AG10803 (cell line): ENCODE data around the gene PRKCE.

Experiments
- DNase-seq: peaks from one replicate; pipeline ENCODE4 v3.0.0; 2010; ENCODE audit warnings: low read depth
- H3K4me3 ChIP-seq: 2 replicates; pipeline ENCODE4 v1.5.1; 2011; ENCODE audit warnings: mild to moderate bottlenecking, low read length, control low read depth
- TF ChIP-seq, protein P1 (sequence below): conservative IDR thresholded peaks from 2 replicates; pipeline ENCODE4 v1.5.1; 2011; ENCODE audit warnings: mild to moderate bottlenecking, low read length, control low read depth, inconsistent platforms

PRKCE gene

DNA sequence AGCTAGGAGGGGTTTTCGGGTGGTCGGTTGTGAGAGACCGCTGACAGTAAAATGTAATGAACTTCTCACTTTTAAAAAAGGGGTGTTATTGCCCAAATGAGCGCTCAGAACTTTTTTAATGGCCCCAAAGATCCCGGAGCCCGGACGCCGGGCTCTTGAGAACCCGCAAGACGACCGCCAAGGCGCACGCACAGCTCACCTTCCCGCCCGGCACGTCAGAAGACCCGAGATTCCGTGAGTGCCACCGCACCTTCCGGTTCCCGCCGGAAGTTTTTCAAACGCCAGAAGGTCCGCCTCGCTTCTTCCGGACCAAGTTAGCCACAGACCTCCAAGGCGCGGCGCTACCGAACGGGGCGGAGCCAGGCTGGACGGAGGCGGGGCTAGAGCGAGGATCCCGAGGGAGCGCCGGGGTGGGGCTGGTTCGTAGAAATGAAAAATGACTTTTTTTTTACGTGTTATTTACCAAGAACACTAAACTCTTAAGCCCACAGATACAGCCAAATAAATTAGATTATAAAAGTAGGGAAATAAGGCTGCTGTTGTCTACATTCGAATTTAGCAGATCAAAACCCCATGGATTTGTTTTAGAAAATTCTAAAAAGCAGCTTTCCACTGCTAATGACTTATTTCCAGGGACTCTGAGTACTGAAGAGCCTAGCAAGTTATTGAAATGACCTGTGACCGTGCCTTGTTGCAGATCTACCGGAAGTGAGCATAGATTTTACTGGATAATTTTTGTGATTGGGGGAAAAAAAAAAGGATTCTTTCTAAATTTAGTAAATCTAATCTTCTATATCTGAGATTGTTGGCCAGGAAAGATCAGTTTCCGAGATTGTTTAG lies 40.2 kb upstream of the PRKCE start, which contains the start of gene SRBD1:
Gene SRBD1, minus strand, starts transcription at position 248 of the 840 bp plus-strand sequence. CDS start 5,826 bp downstream, outside the sequence.
- TF ChIP-seq, protein P1, sequence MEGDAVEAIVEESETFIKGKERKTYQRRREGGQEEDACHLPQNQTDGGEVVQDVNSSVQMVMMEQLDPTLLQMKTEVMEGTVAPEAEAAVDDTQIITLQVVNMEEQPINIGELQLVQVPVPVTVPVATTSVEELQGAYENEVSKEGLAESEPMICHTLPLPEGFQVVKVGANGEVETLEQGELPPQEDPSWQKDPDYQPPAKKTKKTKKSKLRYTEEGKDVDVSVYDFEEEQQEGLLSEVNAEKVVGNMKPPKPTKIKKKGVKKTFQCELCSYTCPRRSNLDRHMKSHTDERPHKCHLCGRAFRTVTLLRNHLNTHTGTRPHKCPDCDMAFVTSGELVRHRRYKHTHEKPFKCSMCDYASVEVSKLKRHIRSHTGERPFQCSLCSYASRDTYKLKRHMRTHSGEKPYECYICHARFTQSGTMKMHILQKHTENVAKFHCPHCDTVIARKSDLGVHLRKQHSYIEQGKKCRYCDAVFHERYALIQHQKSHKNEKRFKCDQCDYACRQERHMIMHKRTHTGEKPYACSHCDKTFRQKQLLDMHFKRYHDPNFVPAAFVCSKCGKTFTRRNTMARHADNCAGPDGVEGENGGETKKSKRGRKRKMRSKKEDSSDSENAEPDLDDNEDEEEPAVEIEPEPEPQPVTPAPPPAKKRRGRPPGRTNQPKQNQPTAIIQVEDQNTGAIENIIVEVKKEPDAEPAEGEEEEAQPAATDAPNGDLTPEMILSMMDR, result no peak
- DNase-seq, result peak; percentile 87
- H3K4me3 ChIP-seq, result peak within 1 kb of the TSS; percentile 89

DNA sequence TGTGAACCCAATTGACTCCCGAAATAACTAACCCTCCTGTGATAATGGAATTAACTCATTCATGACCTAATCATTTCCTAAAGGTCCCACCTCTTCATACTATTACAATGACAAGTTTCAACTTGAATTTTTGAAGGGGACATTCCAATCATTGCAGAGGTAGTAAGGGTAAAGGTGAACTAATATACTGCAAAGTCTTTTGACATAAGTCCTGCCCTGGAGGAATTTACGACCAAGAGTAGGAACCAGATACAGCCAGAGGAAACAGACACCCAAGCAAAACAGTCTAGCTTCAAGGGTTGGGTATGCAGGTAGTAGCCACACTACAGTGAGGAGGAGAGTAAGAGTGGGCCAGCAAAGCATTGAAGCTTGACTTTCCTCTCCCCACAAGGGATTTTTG lies 39.2 kb upstream of the PRKCE start:
- TF ChIP-seq, protein P1, result no peak
- H3K4me3 ChIP-seq, result no peak overlapping the region
- no peak for DNase-seq

- DNase-seq, result peak; percentile 31
- TF ChIP-seq, protein P1, result no peak
- no peak overlapping the region for H3K4me3 ChIP-seq
Measured at GRCh38 chr2:45612731-45613130, 38.7 kb upstream of the PRKCE start.

DNA sequence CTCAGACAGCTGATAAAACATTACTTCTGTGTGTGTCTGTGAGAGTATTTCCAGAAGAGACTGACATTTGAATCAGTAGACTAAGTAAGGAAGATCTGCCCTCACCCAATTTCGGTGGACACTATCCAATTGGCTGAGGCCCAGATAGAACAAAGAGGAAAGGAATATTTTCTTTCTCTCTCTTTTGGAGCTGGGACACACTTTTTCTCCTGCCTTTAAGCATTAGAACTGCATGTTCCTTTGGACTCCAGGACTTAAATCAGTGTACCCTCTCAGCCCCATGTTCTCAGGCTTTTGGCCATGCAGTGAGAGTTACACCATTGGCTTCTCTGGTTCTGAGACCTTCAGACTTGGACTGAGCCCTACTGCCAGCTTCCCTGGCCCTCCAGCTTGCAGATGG lies 37.1 kb upstream of the PRKCE start:
- TF ChIP-seq, protein P1, result no peak
- no peak for DNase-seq
- no peak overlapping the region for H3K4me3 ChIP-seq

- no peak overlapping the region for H3K4me3 ChIP-seq
- no peak for DNase-seq
- TF ChIP-seq, protein P1, result no peak
Measured at GRCh38 chr2:45614871-45615415, 36.5 kb upstream of the PRKCE start.

- DNase-seq, result peak; percentile 23
- TF ChIP-seq, protein P1, result no peak
- H3K4me3 ChIP-seq, result no peak overlapping the region
Measured at GRCh38 chr2:45616658-45617411, 34.6 kb upstream of the PRKCE start.
